CD4-positive, alpha-beta T cell (primary cell): ENCODE measurements around the gene CCDC102A. TPM values are rescaled to one million over a fixed set of nuclear protein-coding genes. Genes with fewer than 3 reads are reported as not detected.

Experiments used
- ATAC-seq: fragments of 200-7000 bp; cut with Tn5 transposase; one replicate; pipeline ENCODE4 v1.10.0; 2022; ENCODE audit warnings: mild to moderate bottlenecking; ENCODE audit not compliant: poor library complexity
- CTCF ChIA-PET: fragments of 350-600 bp; sonication (Branson Sonifier 250); formaldehyde crosslinking; loops from one replicate; lab custom pipeline; 2021; ENCODE audit warnings: antibody characterized with exemption, inconsistent platforms; lab: Charles Lee
- POLR2A ChIA-PET: fragments of 350-600 bp; sonication (Branson Sonifier 250); formaldehyde crosslinking; loops from one replicate; lab custom pipeline; 2021; ENCODE audit warnings: antibody characterized with exemption, inconsistent platforms; lab: Charles Lee
- DNase-seq, 14 experiments: peaks; one replicate each; pipeline ENCODE4 v3.0.0-alpha.2; 2013 to 2020; ENCODE audit warnings: mixed read lengths in 2 of 14
- H3K27ac ChIP-seq, 2 donors: one replicate each; pipeline versions ENCODE4 v1.5.1 to v1.7.0; 2013; ENCODE audit warnings: low read length in 2 of 2, low read depth in 1 of 2, mild to moderate bottlenecking in 1 of 2
- H3K27me3 ChIP-seq, 2 experiments: 1 replicate in 1 of 2; 2 replicates in 1 of 2; pipeline versions ENCODE4 v1.6.1 to v1.7.0; 2013; ENCODE audit warnings: low read length in 2 of 2, control low read depth in 1 of 2, mild to moderate bottlenecking in 1 of 2, moderate library complexity in 1 of 2; ENCODE audit not compliant: insufficient read depth in 2 of 2, control insufficient read depth in 1 of 2
- H3K36me3 ChIP-seq: one replicate; pipeline ENCODE4 v1.6.1; 2013; ENCODE audit warnings: low read length, control low read depth; ENCODE audit not compliant: insufficient read depth
- H3K4me1 ChIP-seq: one replicate; pipeline ENCODE4 v1.6.1; 2013; ENCODE audit warnings: low read length, control low read depth; ENCODE audit not compliant: insufficient read depth
- H3K4me3 ChIP-seq: one replicate; pipeline ENCODE4 v1.5.1; 2013; ENCODE audit warnings: mild to moderate bottlenecking, low read length, moderate library complexity
- H3K9me3 ChIP-seq, 2 experiments: 1 replicate in 1 of 2; 2 replicates in 1 of 2; pipeline versions ENCODE4 v1.6.1 to v1.7.0; 2013; ENCODE audit warnings: low read length in 2 of 2, mild to moderate bottlenecking in 2 of 2, control low read depth in 1 of 2, moderate library complexity in 1 of 2; ENCODE audit not compliant: control insufficient read depth in 1 of 2, insufficient read depth in 1 of 2
- H3K27ac Mint-ChIP-seq: one replicate; pipeline ENCODE4 v1.8.0; 2020; ENCODE audit warnings: mixed read lengths
- H3K27me3 Mint-ChIP-seq: one replicate; pipeline ENCODE4 v1.8.0; 2021; ENCODE audit warnings: mixed read lengths
- H3K36me3 Mint-ChIP-seq: one replicate; pipeline ENCODE4 v1.8.0; 2021; ENCODE audit warnings: low read depth, mixed read lengths
- H3K4me1 Mint-ChIP-seq: one replicate; pipeline ENCODE4 v1.8.0; 2021; ENCODE audit warnings: low read depth, mixed read lengths
- H3K4me3 Mint-ChIP-seq: one replicate; pipeline ENCODE4 v1.8.0; 2020; ENCODE audit warnings: mild to moderate bottlenecking, mixed read lengths
- H3K9me3 Mint-ChIP-seq: one replicate; pipeline ENCODE4 v1.8.0; 2020; ENCODE audit warnings: mixed read lengths
- intact Hi-C, 2 experiments: fragments of 100-400 bp; cut with DNase I in 1 of 2; cut with micrococcal nuclease in 1 of 2; formaldehyde crosslinking; loops; one replicate each; pipeline versions ENCODE4 v1.15.1 to v1.9.0; 2023 to 2025; cut with DNase I, micrococcal nuclease
- total RNA-seq, 174 experiments: library from RNA in 2 of 174; stranded (reverse) in 2 of 174; gene quantifications; one replicate each; pipeline ENCODE4 v1.2.3 and lab custom pipeline; 2021 to 2026
- TF ChIP-seq, protein P1 (sequence below): fragments of 200-600 bp; IDR thresholded peaks from one replicate; pipeline ENCODE4 v1.8.0; 2022; ENCODE audit warnings: antibody characterized with exemption, mild to moderate bottlenecking

Gene CCDC102A
- total RNA-seq, 2 experiments from 2014 or later = 2.0 TPM

DNA sequence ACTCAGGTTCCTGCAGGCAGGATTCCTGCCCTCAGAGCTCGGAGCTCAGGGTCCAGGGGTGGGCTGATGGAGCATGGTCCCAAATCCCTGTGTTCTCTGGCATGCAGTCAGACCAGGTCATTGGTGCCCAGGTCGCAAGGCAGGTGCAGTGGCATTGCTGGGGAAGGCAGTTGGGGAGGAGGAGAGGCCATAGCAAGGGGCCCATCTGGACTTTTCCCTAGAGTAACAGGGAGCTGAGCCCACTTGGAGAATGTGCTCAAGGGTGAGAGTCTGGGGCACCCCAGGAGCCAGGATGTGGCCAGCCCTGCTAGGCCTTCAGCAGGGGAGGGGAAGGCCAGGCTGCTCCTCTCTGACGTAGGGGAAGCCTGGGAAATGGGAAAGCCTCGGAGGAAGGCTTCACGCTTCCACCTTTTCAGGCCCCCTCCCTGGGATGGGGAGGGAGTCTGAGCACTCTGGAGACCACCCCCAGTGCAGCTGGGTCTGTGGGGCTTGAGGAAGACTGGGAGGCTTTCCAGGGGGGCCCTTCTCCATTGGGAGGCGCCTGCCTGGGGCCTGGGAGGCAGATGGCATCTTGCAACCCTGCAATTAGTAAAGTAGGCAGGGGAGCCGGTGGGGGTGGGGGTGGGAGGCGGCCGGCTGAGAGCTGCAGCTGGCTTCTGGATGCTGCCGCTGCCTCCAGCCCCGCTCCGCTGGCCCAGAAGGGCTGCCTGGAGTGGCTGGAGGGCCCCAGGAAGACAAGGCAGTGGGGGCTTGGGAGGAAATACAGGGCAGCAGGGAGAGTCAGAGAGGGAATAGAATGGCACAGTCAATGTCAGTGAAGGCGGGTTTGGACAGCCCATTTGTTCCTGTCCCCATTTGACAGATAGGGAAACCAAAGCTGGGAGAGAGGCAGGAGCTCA, 29.0 kb downstream of the CCDC102A start:
- no peak for ATAC-seq
- H3K9me3 ChIP-seq = no peaks in the 10 kb centered on the region
- intact Hi-C loops = no loop called here
- no peaks in the 10 kb centered on the region for H3K4me1 ChIP-seq
- H3K4me3 Mint-ChIP-seq = no peak overlapping the region
- no peak overlapping the region for H3K4me3 ChIP-seq
- ChIA-PET CTCF (interaction anchor here (1.3 kb wide), 1 partner anchor 12 kb away, joined by 3 read pairs; no protein-coding TSS in a partner anchor), POLR2A (no interaction called here)
- DNase-seq = no peak
- TF ChIP-seq, protein P1, sequence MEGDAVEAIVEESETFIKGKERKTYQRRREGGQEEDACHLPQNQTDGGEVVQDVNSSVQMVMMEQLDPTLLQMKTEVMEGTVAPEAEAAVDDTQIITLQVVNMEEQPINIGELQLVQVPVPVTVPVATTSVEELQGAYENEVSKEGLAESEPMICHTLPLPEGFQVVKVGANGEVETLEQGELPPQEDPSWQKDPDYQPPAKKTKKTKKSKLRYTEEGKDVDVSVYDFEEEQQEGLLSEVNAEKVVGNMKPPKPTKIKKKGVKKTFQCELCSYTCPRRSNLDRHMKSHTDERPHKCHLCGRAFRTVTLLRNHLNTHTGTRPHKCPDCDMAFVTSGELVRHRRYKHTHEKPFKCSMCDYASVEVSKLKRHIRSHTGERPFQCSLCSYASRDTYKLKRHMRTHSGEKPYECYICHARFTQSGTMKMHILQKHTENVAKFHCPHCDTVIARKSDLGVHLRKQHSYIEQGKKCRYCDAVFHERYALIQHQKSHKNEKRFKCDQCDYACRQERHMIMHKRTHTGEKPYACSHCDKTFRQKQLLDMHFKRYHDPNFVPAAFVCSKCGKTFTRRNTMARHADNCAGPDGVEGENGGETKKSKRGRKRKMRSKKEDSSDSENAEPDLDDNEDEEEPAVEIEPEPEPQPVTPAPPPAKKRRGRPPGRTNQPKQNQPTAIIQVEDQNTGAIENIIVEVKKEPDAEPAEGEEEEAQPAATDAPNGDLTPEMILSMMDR = no peak
- no peaks in the 10 kb centered on the region for H3K4me1 Mint-ChIP-seq
- no peaks in the 10 kb centered on the region for H3K27me3 Mint-ChIP-seq
- H3K9me3 Mint-ChIP-seq = no peaks in the 10 kb centered on the region
- H3K27ac ChIP-seq = no peak overlapping the region
- no peaks in the 10 kb centered on the region for H3K36me3 Mint-ChIP-seq
- H3K36me3 ChIP-seq = no peaks in the 10 kb centered on the region
- H3K27ac Mint-ChIP-seq = no peak overlapping the region
- H3K27me3 ChIP-seq = no peaks in the 10 kb centered on the region

DNA sequence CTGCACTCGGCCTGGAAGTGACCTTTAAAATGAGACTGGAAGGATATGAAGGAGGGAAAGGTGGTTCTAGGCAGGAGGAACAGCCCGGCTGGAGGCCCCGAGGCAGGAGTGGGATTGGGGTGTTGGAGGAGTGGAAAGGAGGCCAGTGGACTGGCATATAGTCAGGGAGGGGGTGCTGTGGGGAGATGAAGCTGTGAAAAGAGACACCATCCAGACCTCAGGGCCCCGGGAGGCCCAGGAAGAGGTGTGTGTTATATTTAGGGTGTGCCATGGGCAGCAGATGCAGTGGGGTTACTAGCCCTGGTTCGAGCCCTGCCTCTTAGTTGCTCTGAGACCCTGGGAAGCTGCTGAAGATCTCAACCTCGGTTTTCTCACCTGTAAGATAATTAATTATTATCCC, 31.2 kb downstream of the CCDC102A start:
- H3K4me3 ChIP-seq = no peak overlapping the region
- no peaks in the 10 kb centered on the region for H3K36me3 ChIP-seq
- H3K27ac Mint-ChIP-seq = no peak overlapping the region
- H3K27ac ChIP-seq = no peak overlapping the region
- ChIA-PET CTCF (interaction anchor here (0.9 kb wide), 1 partner anchor 14 kb away, joined by 5 read pairs; no protein-coding TSS in a partner anchor), POLR2A (no interaction called here)
- no peaks in the 10 kb centered on the region for H3K9me3 Mint-ChIP-seq
- no peak overlapping the region for H3K4me3 Mint-ChIP-seq
- no peaks in the 10 kb centered on the region for H3K36me3 Mint-ChIP-seq
- intact Hi-C loops = no loop called here
- ATAC-seq (no peak), DNase-seq (no peak)
- TF ChIP-seq, protein P1 = no peak
- peaks cover 14% of the 10 kb centered on the region for H3K4me1 ChIP-seq
- H3K9me3 ChIP-seq = no peaks in the 10 kb centered on the region
- H3K27me3 ChIP-seq = no peaks in the 10 kb centered on the region
- no peaks in the 10 kb centered on the region for H3K27me3 Mint-ChIP-seq
- peaks cover 10% of the 10 kb centered on the region for H3K4me1 Mint-ChIP-seq

DNA sequence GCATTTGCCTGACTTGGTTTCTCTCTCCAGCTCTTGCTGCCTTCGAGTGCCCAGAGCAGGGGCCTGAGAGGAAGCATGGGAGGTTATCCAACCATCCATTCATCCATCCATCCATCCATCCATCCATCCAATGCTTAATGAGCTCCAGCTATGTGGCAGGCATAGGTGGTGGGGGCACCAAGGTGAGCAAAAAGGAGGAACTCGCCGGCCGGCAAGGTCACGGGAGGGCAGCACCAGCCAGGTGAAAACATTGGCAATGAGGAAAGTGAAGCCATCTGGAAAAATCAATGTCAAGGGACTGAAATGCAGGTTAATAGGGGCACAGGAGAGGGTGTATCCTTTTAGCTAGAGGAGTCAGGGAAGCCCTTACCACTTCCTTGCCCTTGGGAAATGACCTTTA, 31.9 kb downstream of the CCDC102A start:
- Histone ChIP-seq H3K27me3 (no peaks in the 10 kb centered on the region), H3K9me3 (no peaks in the 10 kb centered on the region), H3K4me3 (no peak overlapping the region), H3K27ac (no peak overlapping the region), H3K4me1 (peaks cover 21% of the 10 kb centered on the region), H3K36me3 (no peaks in the 10 kb centered on the region)
- Mint-ChIP-seq H3K4me1 (peaks cover 10% of the 10 kb centered on the region), H3K36me3 (no peaks in the 10 kb centered on the region), H3K4me3 (no peak overlapping the region), H3K27me3 (no peaks in the 10 kb centered on the region), H3K9me3 (no peaks in the 10 kb centered on the region), H3K27ac (no peak overlapping the region)
- ATAC-seq (no peak), DNase-seq (no peak)
- TF ChIP-seq, protein P1 = no peak
- intact Hi-C loops = no loop called here
- POLR2A ChIA-PET = no interaction called here
- CTCF ChIA-PET = no interaction called here
